HG03575 (cell line): ENCODE results near the gene KIF16B.

Experiments
- ATAC-seq: cut with Tn5 transposase; IDR thresholded peaks from one replicate; pipeline ENCODE4 v1.9.1; 2021; ENCODE audit not compliant: unreplicated experiment, insufficient number of reproducible peaks, low FRiP score; ENCODE audit errors: extremely low read depth

Gene KIF16B

DNA sequence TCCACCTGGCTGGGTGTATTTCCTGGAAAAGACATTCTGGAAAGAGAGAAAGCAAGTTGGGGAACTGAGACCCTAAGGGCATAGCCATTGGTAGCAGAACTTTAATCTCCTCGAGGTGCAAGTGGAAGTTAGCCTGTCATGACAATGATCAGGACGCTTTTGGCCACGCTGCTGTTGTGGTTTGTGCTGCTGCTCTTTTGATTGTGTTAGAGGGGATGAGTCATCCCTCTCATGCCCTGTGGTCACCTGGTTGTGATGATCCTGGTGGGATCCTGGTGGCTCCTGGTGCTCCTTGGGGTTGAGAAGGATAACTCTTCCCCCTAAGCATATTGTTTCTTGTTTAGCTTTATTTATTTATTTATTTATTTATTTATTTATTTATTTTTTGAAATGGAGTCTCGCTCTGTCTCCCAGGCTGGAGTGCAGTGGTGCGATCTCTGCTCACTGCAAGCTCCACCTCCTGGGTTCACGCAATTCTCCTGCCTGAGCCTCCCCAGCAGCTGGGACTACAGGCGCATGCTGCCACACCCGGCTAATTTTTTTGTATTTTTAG lies 350.3 kb downstream of the KIF16B start:
- no peak for ATAC-seq
